ENCODE measurements around the gene TCF7L1. TPM values are rescaled to one million over a fixed set of nuclear protein-coding genes. Genes with fewer than 3 reads are reported as not detected.

Gene TCF7L1
- polyA plus RNA-seq, 1 of the 3 experiments (the other 2 are of a cell fraction) = 3.7 TPM

DNA sequence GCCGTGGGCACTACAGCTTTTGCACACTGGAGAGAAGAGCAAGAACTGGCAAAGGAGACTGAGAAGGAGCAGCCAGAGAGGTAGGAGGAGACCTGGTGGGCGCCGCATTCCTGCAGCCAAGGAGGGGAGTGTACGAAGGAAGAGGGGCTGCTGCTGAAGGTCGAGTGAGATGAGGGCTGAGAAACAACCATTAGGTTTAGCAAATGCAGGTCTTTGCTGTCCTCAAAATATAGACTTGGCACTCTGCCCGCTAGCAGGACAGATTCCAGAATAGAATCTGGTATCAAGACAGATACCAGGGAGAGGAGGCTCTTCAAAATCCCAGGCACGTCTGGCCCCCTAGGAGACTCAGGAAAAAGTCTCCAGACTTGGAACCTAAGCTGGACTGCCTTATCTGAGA is 111.6 kb downstream of the TCF7L1 start (continued):
- TF ChIP-seq, protein P1, sequence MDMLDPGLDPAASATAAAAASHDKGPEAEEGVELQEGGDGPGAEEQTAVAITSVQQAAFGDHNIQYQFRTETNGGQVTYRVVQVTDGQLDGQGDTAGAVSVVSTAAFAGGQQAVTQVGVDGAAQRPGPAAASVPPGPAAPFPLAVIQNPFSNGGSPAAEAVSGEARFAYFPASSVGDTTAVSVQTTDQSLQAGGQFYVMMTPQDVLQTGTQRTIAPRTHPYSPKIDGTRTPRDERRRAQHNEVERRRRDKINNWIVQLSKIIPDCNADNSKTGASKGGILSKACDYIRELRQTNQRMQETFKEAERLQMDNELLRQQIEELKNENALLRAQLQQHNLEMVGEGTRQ (IDR thresholded peaks at IDR 0.05; ENCODE audit: borderline replicate concordance, low read depth, low read length) = no peak
- TF ChIP-seq TEAD4 (IDR thresholded peaks at IDR 0.05; ENCODE audit: borderline replicate concordance, insufficient read depth) = no peak

DNA sequence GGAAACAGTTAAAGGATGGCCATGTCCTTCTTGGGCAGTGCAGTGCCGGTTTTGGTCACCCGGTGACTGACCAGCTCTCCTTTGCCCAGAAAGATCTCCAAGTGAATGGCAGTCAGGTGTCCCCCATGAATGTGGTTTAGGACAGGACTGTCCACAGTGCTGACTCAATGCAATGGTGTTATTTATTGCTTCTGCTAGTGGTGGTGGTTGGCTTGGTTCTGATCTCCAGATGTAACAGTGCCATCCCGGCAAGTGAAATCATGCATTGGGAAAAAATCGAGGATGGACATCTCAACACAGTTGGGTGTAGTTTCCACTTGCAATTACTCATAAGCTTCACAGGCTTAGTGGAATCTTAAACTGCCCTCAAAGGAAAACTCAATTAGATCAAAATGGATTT is 112.7 kb downstream of the TCF7L1 start:
- Histone ChIP-seq H3K27me3 (ENCODE audit: insufficient read depth) (no peaks in the 10 kb centered on the region), H3K9me2 (no peaks in the 10 kb centered on the region), H3K9ac (no peak overlapping the region), H3K36me3 (replicated peaks in 1 of 2; ENCODE audit: control insufficient read depth in 1 of 2, insufficient read depth in 2 of 2, low read length in 1 of 2) (no peaks in the 10 kb centered on the region), H3K9me3 (no peaks in the 10 kb centered on the region), H3F3A (replicated peaks; ENCODE audit: insufficient read depth) (peaks cover 7% of the 10 kb centered on the region), H3K4me3 (ENCODE audit: low read depth in 2 of 2, low read length in 1 of 2) (no peak overlapping the region), H3K4me1 (ENCODE audit: control insufficient read depth in 1 of 2, insufficient read depth in 2 of 2, low read depth in 1 of 2, low read length in 1 of 2) (peaks cover 28 to 38% of the 10 kb centered on the region in 2 experiments), H3K79me2 (ENCODE audit: insufficient read depth) (no peaks in the 10 kb centered on the region; the same call in 1 of the 2 replicates), H2AFZ (ENCODE audit: low read depth) (no peak overlapping the region), H3K4me2 (peak overlapping the region; percentile 21; the same call in 1 of the 2 replicates), H4K20me1 (ENCODE audit: insufficient read depth) (no peaks in the 10 kb centered on the region), H3K27ac (ENCODE audit: low read depth in 2 of 2, low read length in 1 of 2) (peak overlapping the region in 1 of 2 experiments; percentile 50; a peak in 1 of 4 replicates)
- DNase-seq = no peak
- WGBS (ENCODE audit: low lambda C conversion rate) = 93% methylated on average over 4 of the region's 4 CpGs
- ChIA-PET POLR2A (interaction anchor here (1.2 kb wide), 1 partner anchor 9 kb away, joined by 4 read pairs; no protein-coding TSS in a partner anchor), CTCF (interaction anchor here (0.7 to 6.0 kb wide), 13 partner anchors 8 to 179 kb away, joined by 3 to 33 read pairs (median 5); no protein-coding TSS in a partner anchor)
- TF ChIP-seq, protein P2, sequence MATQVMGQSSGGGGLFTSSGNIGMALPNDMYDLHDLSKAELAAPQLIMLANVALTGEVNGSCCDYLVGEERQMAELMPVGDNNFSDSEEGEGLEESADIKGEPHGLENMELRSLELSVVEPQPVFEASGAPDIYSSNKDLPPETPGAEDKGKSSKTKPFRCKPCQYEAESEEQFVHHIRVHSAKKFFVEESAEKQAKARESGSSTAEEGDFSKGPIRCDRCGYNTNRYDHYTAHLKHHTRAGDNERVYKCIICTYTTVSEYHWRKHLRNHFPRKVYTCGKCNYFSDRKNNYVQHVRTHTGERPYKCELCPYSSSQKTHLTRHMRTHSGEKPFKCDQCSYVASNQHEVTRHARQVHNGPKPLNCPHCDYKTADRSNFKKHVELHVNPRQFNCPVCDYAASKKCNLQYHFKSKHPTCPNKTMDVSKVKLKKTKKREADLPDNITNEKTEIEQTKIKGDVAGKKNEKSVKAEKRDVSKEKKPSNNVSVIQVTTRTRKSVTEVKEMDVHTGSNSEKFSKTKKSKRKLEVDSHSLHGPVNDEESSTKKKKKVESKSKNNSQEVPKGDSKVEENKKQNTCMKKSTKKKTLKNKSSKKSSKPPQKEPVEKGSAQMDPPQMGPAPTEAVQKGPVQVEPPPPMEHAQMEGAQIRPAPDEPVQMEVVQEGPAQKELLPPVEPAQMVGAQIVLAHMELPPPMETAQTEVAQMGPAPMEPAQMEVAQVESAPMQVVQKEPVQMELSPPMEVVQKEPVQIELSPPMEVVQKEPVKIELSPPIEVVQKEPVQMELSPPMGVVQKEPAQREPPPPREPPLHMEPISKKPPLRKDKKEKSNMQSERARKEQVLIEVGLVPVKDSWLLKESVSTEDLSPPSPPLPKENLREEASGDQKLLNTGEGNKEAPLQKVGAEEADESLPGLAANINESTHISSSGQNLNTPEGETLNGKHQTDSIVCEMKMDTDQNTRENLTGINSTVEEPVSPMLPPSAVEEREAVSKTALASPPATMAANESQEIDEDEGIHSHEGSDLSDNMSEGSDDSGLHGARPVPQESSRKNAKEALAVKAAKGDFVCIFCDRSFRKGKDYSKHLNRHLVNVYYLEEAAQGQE (IDR thresholded peaks at IDR 0.05; ENCODE audit: low read depth, low read length) = peak; percentile 49; the same call in 1 of the 2 replicates
- no peak for TF ChIP-seq TAF1 (IDR thresholded peaks at IDR 0.05; ENCODE audit: borderline replicate concordance, low read depth, low read length)
- TF ChIP-seq, protein P3, sequence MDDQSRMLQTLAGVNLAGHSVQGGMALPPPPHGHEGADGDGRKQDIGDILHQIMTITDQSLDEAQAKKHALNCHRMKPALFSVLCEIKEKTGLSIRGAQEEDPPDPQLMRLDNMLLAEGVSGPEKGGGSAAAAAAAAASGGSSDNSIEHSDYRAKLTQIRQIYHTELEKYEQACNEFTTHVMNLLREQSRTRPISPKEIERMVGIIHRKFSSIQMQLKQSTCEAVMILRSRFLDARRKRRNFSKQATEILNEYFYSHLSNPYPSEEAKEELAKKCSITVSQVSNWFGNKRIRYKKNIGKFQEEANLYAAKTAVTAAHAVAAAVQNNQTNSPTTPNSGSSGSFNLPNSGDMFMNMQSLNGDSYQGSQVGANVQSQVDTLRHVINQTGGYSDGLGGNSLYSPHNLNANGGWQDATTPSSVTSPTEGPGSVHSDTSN (IDR thresholded peaks at IDR 0.05) = 0 out of 2 replicates have a peak, but pooled peaks have one; percentile 2

DNA sequence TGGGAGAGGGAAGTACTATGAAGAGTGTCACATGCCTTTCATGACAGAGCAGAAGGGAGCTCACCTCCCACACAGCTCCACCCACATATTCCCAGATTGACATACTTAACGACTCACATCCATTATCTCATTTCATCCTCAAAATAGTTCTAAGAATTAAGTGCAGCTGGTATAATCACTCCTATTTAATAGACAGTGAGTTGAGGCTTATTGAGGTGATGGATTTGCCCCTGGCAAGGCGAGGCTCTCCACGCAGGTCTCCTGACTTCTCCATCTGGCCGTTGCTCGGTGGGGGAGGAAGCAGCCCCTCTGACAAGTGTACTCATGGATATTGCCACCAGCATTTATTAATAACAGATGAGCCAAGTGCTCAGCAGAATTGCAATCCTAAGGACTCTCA is 113.2 kb downstream of the TCF7L1 start:
- no peak overlapping the region for H2AFZ ChIP-seq (ENCODE audit: low read depth)
- peaks cover 7% of the 10 kb centered on the region for H3F3A ChIP-seq (replicated peaks; ENCODE audit: insufficient read depth)
- peaks cover 28 to 38% of the 10 kb centered on the region in 2 experiments for H3K4me1 ChIP-seq (ENCODE audit: control insufficient read depth in 1 of 2, insufficient read depth in 2 of 2, low read depth in 1 of 2, low read length in 1 of 2)
- no peaks in the 10 kb centered on the region for H3K36me3 ChIP-seq (replicated peaks in 1 of 2; ENCODE audit: control insufficient read depth in 1 of 2, insufficient read depth in 2 of 2, low read length in 1 of 2)
- H3K9me3 ChIP-seq = no peaks in the 10 kb centered on the region
- H3K9ac ChIP-seq = no peak overlapping the region
- DNase-seq = peak; percentile 52
- no peaks in the 10 kb centered on the region for H3K27me3 ChIP-seq (ENCODE audit: insufficient read depth)
- H3K27ac ChIP-seq (ENCODE audit: low read depth in 2 of 2, low read length in 1 of 2) = peak overlapping the region in 1 of 2 experiments; percentile 50; a peak in 1 of 4 replicates
- H3K4me2 ChIP-seq = peak overlapping the region; percentile 21; the same call in 1 of the 2 replicates
- 32% methylated on average over 5 of the region's 5 CpGs for WGBS (ENCODE audit: low lambda C conversion rate)
- H3K79me2 ChIP-seq (ENCODE audit: insufficient read depth) = no peaks in the 10 kb centered on the region; the same call in 1 of the 2 replicates
- no peaks in the 10 kb centered on the region for H3K9me2 ChIP-seq
- no peak overlapping the region for H3K4me3 ChIP-seq (ENCODE audit: low read depth in 2 of 2, low read length in 1 of 2)
- CTCF ChIA-PET = interaction anchor here (0.7 to 6.0 kb wide), 14 partner anchors 9 to 180 kb away, joined by 3 to 33 read pairs (median 4); partner anchors contain the start of gene TCF7L1
- H4K20me1 ChIP-seq (ENCODE audit: insufficient read depth) = no peaks in the 10 kb centered on the region
- POLR2A ChIA-PET = interaction anchor here (1.2 kb wide), 1 partner anchor 9 kb away, joined by 4 read pairs; no protein-coding TSS in a partner anchor
- TF ChIP-seq, protein P2 (IDR thresholded peaks at IDR 0.05; ENCODE audit: low read depth, low read length) = no peak
- TF ChIP-seq NRF1 (IDR thresholded peaks at IDR 0.05; ENCODE audit: low read depth, low read length) (no peak), SIN3A (IDR thresholded peaks at IDR 0.05; ENCODE audit: borderline replicate concordance, low read depth, low read length) (no peak), GATA2 (CRISPR knock-in tag; IDR thresholded peaks at IDR 0.05) (0 out of 2 replicates have a peak, but pooled peaks have one; percentile 9), EP300 (IDR thresholded peaks at IDR 0.05; ENCODE audit: borderline replicate concordance in 1 of 2, low read depth in 1 of 2, low read length in 1 of 2) (peak in 1 of 2 experiments; percentile 79; a peak in 2 of 4 replicates), FOXM1 (IDR thresholded peaks at IDR 0.05; ENCODE audit: low read depth) (no peak)
- TF ChIP-seq, protein P4, sequence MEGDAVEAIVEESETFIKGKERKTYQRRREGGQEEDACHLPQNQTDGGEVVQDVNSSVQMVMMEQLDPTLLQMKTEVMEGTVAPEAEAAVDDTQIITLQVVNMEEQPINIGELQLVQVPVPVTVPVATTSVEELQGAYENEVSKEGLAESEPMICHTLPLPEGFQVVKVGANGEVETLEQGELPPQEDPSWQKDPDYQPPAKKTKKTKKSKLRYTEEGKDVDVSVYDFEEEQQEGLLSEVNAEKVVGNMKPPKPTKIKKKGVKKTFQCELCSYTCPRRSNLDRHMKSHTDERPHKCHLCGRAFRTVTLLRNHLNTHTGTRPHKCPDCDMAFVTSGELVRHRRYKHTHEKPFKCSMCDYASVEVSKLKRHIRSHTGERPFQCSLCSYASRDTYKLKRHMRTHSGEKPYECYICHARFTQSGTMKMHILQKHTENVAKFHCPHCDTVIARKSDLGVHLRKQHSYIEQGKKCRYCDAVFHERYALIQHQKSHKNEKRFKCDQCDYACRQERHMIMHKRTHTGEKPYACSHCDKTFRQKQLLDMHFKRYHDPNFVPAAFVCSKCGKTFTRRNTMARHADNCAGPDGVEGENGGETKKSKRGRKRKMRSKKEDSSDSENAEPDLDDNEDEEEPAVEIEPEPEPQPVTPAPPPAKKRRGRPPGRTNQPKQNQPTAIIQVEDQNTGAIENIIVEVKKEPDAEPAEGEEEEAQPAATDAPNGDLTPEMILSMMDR (IDR thresholded peaks at IDR 0.05) = no peak

Measured in SK-N-SH (cell line).